Fibroblast of the aortic adventitia (primary cell): ENCODE results near the gene PTBP3. TPM values are rescaled to one million over a fixed set of nuclear protein-coding genes. Genes with fewer than 3 reads are reported as not detected.
A peak's percentile ranks its signal among the peaks of the same experiment; 100 is the strongest.
"Not testable (repeated sequence)": the region's sequence is repeated elsewhere in the genome, so short reads cannot be mapped to it uniquely, and the experiment has no call there.

Experiments
- DNase-seq: peaks from one replicate; pipeline ENCODE4 v3.0.0-alpha.2; 2010; ENCODE audit warnings: low read depth
- H3K4me3 ChIP-seq: 2 replicates; pipeline ENCODE4 v1.5.1; 2011; ENCODE audit warnings: low read depth, mild to moderate bottlenecking, control low read depth, low read length, moderate library complexity
- CTCF ChIP-seq: IDR thresholded peaks from 2 replicates; pipeline ENCODE4 v1.5.1; 2011; ENCODE audit warnings: mild to moderate bottlenecking, low read length, control low read depth, inconsistent platforms; ENCODE audit not compliant: insufficient read depth
- total RNA-seq: library from RNA; depleted of rRNA; stranded (reverse); fragments of >200 nt; gene quantifications from 2 replicates; pipeline ENCODE4 v1.2.3, GENCODE V29; 2012; ENCODE audit warnings: low replicate concordance

Gene PTBP3
- total RNA-seq, 1 donor: 32.4 TPM

- no peak for DNase-seq
- no peak for TF ChIP-seq CTCF
- no peak overlapping the region for H3K4me3 ChIP-seq
These were observed 126.0 kb downstream of the PTBP3 start for GRCh38 chr9:112207451-112207850.

- DNase-seq: peak; percentile 53
- no peak overlapping the region for H3K4me3 ChIP-seq
These were observed 129.9 kb downstream of the PTBP3 start for GRCh38 chr9:112203536-112203935.

DNA sequence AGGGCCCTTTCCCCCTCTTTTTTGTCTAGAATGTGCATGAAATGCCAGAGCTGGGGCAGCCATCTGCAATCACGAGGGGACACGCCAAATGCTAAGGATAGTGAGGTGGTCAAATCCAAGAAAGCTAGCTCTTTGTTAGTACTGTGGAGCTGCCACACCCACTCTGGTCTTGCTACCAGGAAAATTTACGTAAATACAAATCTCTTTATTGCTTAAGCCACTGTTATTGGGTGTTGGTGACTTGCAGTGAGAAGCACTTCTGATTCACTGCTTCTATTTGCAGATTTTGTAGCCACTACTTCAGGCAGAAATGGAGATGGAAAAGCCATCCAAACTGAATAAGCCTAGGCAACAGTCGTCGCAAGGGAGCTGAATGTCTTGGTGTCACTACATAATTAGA is 132.7 kb downstream of the PTBP3 start:
- DNase-seq: no peak

More at GRCh38 chr9:112203536-112203935, 129.9 kb downstream of the PTBP3 start:
- TF ChIP-seq CTCF: no peak

GRCh38 chr9:112198646-112199045 is 134.8 kb downstream of the PTBP3 start:
- TF ChIP-seq CTCF: no peak
- DNase-seq: no peak
- no peak overlapping the region for H3K4me3 ChIP-seq

More for the DNA sequence above, 132.7 kb downstream of the PTBP3 start:
- H3K4me3 ChIP-seq: no peak overlapping the region
- no peak for TF ChIP-seq CTCF

DNA sequence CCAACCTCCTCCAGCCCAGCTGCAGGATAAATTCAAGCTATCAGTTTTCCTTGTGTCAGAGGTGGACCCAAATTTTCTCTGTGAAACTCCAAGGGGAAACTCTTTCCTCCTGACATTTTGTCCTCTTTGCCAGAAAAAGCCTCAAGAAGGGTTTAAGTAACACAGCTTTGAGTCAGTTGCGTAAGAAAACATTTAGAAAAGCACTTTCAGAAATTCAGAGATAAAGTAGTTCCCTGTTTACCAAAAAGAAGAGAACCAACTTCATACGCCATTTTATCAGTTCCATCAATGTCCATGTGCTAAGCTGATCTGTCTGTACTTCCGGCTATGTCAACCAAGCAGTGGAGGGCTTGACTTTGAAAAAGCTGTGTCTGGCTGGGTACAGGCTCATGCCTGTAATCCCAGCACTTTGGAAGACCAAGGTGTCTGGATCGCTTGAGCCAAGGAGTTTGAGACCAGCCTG is 138.4 kb downstream of the PTBP3 start:
- TF ChIP-seq CTCF: no peak
- peak; percentile 81 for DNase-seq
- H3K4me3 ChIP-seq: no peak overlapping the region

- TF ChIP-seq CTCF: no peak
- DNase-seq: no peak
- H3K4me3 ChIP-seq: no peak overlapping the region
These were observed 139.7 kb downstream of the PTBP3 start for GRCh38 chr9:112193572-112194288.

- H3K4me3 ChIP-seq, DNase-seq: not testable (repeated sequence)
These were observed 143.1 kb downstream of the PTBP3 start for GRCh38 chr9:112190320-112190719.
